ENCODE data around the gene PTPRN2. TPM values are rescaled to one million over a fixed set of nuclear protein-coding genes. Genes with fewer than 3 reads are reported as not detected.

PTPRN2 gene
- total and polyA plus RNA-seq, 2 donors (not counting 3 experiments of a cell fraction or from before 2014, with no cell fraction given) = 0.62 to 0.88 TPM

DNA sequence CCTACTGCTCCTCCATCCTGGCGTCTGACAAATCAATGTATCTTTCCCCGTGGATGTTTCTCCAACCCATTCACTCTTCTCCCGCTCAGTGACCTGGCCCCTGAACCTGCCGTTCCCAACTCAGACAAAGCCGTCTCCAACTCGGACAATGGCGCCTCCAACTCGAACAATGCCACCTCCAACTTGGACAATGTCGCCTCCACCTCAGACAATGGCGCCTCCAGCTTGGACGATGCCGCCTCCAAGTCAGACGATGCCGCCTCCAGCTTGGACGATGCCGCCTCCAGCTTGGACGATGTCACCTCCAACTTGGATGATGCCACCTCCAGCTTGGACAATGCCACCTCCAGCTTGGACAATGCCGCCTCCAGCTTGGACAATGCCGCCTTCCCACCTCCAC, 642.2 kb downstream of the PTPRN2 start:
- Histone ChIP-seq H4K20me1 (replicated peaks; ENCODE audit: control insufficient read depth, extremely low read depth, insufficient read depth, low read length) (no peaks in the 10 kb centered on the region), H3K79me2 (ENCODE audit: control insufficient read depth, insufficient read depth, low read length) (no peaks in the 10 kb centered on the region), H3K4me2 (ENCODE audit: insufficient read depth, low read length) (no peak overlapping the region), H3K27me3 (ENCODE audit: control insufficient read depth in 2 of 2, insufficient read depth in 2 of 2, low read length in 2 of 2) (no peaks in the 10 kb centered on the region), H3K27ac (ENCODE audit: insufficient read depth, low read depth, low read length) (no peak overlapping the region), H3K36me3 (ENCODE audit: control insufficient read depth in 2 of 2, extremely low read depth in 1 of 2, insufficient read depth in 2 of 2, low read length in 2 of 2) (no peaks in the 10 kb centered on the region), H2AFZ (ENCODE audit: low read depth, low read length) (no peak overlapping the region), H3K4me1 (ENCODE audit: control insufficient read depth, extremely low read depth, insufficient read depth, low read length) (no peaks in the 10 kb centered on the region), H3K4me3 (replicated peaks in 1 of 3; ENCODE audit: insufficient read depth in 1 of 3, low read depth in 1 of 3, low read length in 3 of 3) (no peak overlapping the region), H3K9ac (replicated peaks; ENCODE audit: extremely low read depth, insufficient read depth, low read length) (no peak overlapping the region), H3K9me3 (replicated peaks; ENCODE audit: control insufficient read depth, insufficient read depth, low read length) (peaks cover 15% of the 10 kb centered on the region), H3K9me1 (replicated peaks; ENCODE audit: control insufficient read depth, extremely low read depth, insufficient read depth, low read length) (no peaks in the 10 kb centered on the region)
- BruUV-seq (replicated peaks) = no TSS peak
- dilution Hi-C loops (cut with MboI; ENCODE audit: extremely low pct_ligation_motif_present, low sequenced_read_pairs) (no loop called here), intact Hi-C loops (cut with micrococcal nuclease) (no loop called here)
- TF ChIP-seq POLR2AphosphoS5 (IDR thresholded peaks at IDR 0.05; ENCODE audit: insufficient read depth, low read depth, low read length) = no peak
- no peak for TF ChIP-seq GATA2 (IDR thresholded peaks at IDR 0.05; ENCODE audit: insufficient read depth, insufficient read length, low read depth, low read length)
- TF ChIP-seq FOS (IDR thresholded peaks at IDR 0.05; ENCODE audit: borderline replicate concordance, insufficient read depth, low read length) = no peak
- TF ChIP-seq, protein P1, sequence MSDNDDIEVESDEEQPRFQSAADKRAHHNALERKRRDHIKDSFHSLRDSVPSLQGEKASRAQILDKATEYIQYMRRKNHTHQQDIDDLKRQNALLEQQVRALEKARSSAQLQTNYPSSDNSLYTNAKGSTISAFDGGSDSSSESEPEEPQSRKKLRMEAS (IDR thresholded peaks at IDR 0.05; ENCODE audit: insufficient read depth, insufficient read length) = no peak
- TF ChIP-seq, protein P2, sequence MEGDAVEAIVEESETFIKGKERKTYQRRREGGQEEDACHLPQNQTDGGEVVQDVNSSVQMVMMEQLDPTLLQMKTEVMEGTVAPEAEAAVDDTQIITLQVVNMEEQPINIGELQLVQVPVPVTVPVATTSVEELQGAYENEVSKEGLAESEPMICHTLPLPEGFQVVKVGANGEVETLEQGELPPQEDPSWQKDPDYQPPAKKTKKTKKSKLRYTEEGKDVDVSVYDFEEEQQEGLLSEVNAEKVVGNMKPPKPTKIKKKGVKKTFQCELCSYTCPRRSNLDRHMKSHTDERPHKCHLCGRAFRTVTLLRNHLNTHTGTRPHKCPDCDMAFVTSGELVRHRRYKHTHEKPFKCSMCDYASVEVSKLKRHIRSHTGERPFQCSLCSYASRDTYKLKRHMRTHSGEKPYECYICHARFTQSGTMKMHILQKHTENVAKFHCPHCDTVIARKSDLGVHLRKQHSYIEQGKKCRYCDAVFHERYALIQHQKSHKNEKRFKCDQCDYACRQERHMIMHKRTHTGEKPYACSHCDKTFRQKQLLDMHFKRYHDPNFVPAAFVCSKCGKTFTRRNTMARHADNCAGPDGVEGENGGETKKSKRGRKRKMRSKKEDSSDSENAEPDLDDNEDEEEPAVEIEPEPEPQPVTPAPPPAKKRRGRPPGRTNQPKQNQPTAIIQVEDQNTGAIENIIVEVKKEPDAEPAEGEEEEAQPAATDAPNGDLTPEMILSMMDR (IDR thresholded peaks at IDR 0.05; ENCODE audit: extremely low read depth in 1 of 2, insufficient read depth in 1 of 2, low read depth in 1 of 2, low read length in 2 of 2) = no peak
- TF ChIP-seq MYC (IDR thresholded peaks at IDR 0.05; ENCODE audit: low read depth, low read length) = no peak
- no peak for TF ChIP-seq JUN (IDR thresholded peaks at IDR 0.05; ENCODE audit: borderline replicate concordance, insufficient read depth, insufficient read length, low read depth)
- no peak for TF ChIP-seq EZH2 (IDR thresholded peaks at IDR 0.05; ENCODE audit: borderline replicate concordance, low read depth, low read length, severe bottlenecking)
- no peak for TF ChIP-seq POLR2A (IDR thresholded peaks at IDR 0.05; ENCODE audit: low read depth, low read length)
- FAIRE-seq (no peak), DNase-seq (ENCODE audit: low read depth, low spot score) (no peak)
- ChIA-PET CTCF (no interaction called here), POLR2A (no interaction called here)

All from endothelial cell of umbilical vein (primary cell).